K562 (cell line): ENCODE results near the gene LRP2BP. TPM values are rescaled to one million over a fixed set of nuclear protein-coding genes. Genes with fewer than 3 reads are reported as not detected.

ENCODE experiments used
- CBFA2T3 ChIP-seq: fragments of 450-650 bp; IDR thresholded peaks from 2 replicates; pipeline ENCODE4 v1.6.1; 2017
- CREB3L1 ChIP-seq: fragments of 450-650 bp; IDR thresholded peaks from 2 replicates; pipeline ENCODE4 v1.6.1; 2014; ENCODE audit warnings: low read depth, mild to moderate bottlenecking, moderate library complexity, borderline replicate concordance
- EP300 ChIP-seq: IDR thresholded peaks from 2 replicates; pipeline ENCODE4 v1.6.1; 2012; ENCODE audit warnings: low read length, improper control_type of control experiment
- HCFC1 ChIP-seq: IDR thresholded peaks from 2 replicates; pipeline ENCODE4 v1.6.1; 2012; ENCODE audit warnings: low read depth, low read length, improper control_type of control experiment
- HIVEP1 ChIP-seq: fragments of 250-450 bp; sonication (Bioruptor Pico); IDR thresholded peaks from 2 replicates; pipeline ENCODE4 v1.4.0; 2020; ENCODE audit warnings: mild to moderate bottlenecking
- HMG20A ChIP-seq: fragments of 450-650 bp; formaldehyde crosslinking; conservative IDR thresholded peaks from 2 replicates; pipeline ENCODE4 v1.4.0; 2020; ENCODE audit warnings: mild to moderate bottlenecking, mixed read lengths
- HNRNPL ChIP-seq: fragments of 200-400 bp; formaldehyde crosslinking; IDR thresholded peaks from 2 replicates; pipeline ENCODE4 v1.6.1; 2017; ENCODE audit warnings: low read depth, mild to moderate bottlenecking, low read length
- HOXB6 ChIP-seq: fragments of 250-450 bp; sonication (Bioruptor Pico); IDR thresholded peaks from 2 replicates; pipeline ENCODE4 v1.5.1; 2022; ENCODE audit warnings: mild to moderate bottlenecking, borderline replicate concordance
- KHSRP ChIP-seq: fragments of 450-650 bp; IDR thresholded peaks from 2 replicates; pipeline ENCODE4 v1.6.1; 2017
- MITF ChIP-seq: IDR thresholded peaks from 2 replicates; pipeline ENCODE4 v1.6.1; 2014; ENCODE audit warnings: antibody characterized with exemption
- MXI1 ChIP-seq: IDR thresholded peaks from 2 replicates; pipeline ENCODE4 v1.6.1; 2011; ENCODE audit warnings: low read depth, mild to moderate bottlenecking, improper control_type of control experiment, low read length
- SMARCB1 ChIP-seq: IDR thresholded peaks from 2 replicates; pipeline ENCODE4 v1.6.1; 2011; ENCODE audit warnings: improper control_type of control experiment, low read depth; ENCODE audit not compliant: insufficient read length
- TEAD1 ChIP-seq, 2 experiments: fragments of 450-650 bp in 1 of 2; sonication (generic) in 1 of 2; formaldehyde crosslinking; IDR thresholded peaks; 2 replicates each; pipeline versions ENCODE4 v1.4.0 to v1.8.0; 2020 to 2022; ENCODE audit warnings: mild to moderate bottlenecking in 2 of 2, missing genetic modification reagents in 1 of 2
- U2AF2 ChIP-seq: fragments of 200-400 bp; formaldehyde crosslinking; optimal IDR thresholded peaks from 2 replicates; pipeline ENCODE3; 2017; ENCODE audit warnings: low read depth, mild to moderate bottlenecking, low read length
- ZBTB5 ChIP-seq: fragments of 450-650 bp; IDR thresholded peaks from 2 replicates; pipeline ENCODE4 v1.6.1; 2017; ENCODE audit warnings: antibody characterized with exemption
- ZFP30 ChIP-seq: fragments of 250-450 bp; sonication (Bioruptor Pico); IDR thresholded peaks from 2 replicates; pipeline ENCODE4 v1.8.0; 2022; ENCODE audit warnings: moderate library complexity, mild to moderate bottlenecking, inconsistent platforms, borderline replicate concordance
- polyA plus RNA-seq, 8 experiments: library from polyadenylated mRNA; depleted of rRNA in 4 of 8; stranded (reverse) in 5 of 8; unstranded in 3 of 8; fragments of >200 nt; fragmentation: Nextera tagmentation in 2 of 8; fragmentation: Illumina TruSeq in 1 of 8; extraction: Ambion mirVana in 2 of 8; extraction: Trizol in 1 of 8; gene quantifications; 2 replicates each; pipeline versions ENCODE4 v1.2.1 to v1.2.3, GENCODE V29; 2011 to 2014; ENCODE audit warnings: inconsistent platforms in 1 of 8, missing spikeins in 1 of 8
- total RNA-seq, 7 experiments: library from RNA; depleted of rRNA in 6 of 7; stranded (reverse); fragments of >200 nt in 6 of 7; fragmentation: Illumina TruSeq in 2 of 7; extraction: Trizol in 2 of 7; gene quantifications; 2 replicates each; pipeline versions ENCODE4 v1.2.1 to v1.2.3, GENCODE V29; 2011 to 2021; ENCODE audit warnings: low replicate concordance in 1 of 7
- TF ChIP-seq, protein P1 (sequence below): IDR thresholded peaks from 2 replicates; pipeline ENCODE4 v1.6.1; 2011; ENCODE audit warnings: borderline replicate concordance, low read depth, mild to moderate bottlenecking, moderate library complexity, low read length; ENCODE audit not compliant: insufficient read depth, poor library complexity, severe bottlenecking
- TF ChIP-seq, protein P2 (sequence below): fragments of 150-350 bp; conservative IDR thresholded peaks from 2 replicates; pipeline ENCODE4 v1.6.1; 2014; ENCODE audit warnings: low read length

LRP2BP gene
- total and polyA plus RNA-seq, 9 of the 15 experiments (the other 6 are each of a cell fraction or from before 2014, with no cell fraction given): 0.42 to 2.1 (median 0.62) TPM

DNA sequence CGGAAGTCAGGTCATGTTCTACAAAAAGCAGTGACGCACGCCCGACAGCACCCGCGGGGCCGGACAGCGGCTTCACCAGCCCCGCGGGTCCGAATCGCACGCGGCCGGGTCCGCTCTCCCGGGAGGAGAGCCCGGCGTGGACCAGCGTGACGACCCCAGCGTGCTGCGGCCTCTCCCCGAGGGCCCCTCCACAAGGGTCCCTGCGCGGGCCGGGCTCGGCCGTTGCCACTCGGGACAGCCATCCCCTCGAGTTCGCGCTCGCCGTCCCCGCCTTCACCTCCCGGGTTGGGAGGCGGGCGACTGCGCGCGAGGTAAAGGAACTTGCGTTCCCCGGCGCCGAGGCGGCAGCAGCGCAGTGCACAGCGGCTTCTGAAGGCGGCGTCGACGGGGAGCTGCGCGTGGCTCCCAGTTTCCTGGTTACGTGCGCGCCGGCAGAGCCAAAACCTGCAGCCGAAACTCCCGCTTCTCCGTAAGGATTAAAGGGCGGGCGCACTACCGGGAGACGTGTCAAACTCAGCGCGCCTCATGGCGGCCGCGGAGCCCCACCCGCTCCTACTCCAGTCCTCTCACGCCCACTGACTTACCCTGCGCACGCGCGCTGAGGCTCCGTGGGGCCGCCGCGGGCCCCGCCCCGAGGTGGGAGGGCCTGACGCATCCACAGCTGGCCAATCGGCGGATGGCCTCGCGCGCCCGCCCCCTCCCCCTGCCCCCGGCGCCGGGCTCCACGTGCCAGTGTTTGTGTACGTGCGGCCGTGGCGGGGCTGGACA, 416 bp upstream of the LRP2BP start (continued):
- TF ChIP-seq HMG20A (CRISPR knock-in tag) (no peak), U2AF2 (no peak), EP300 (no peak), HIVEP1 (CRISPR knock-in tag) (peak; percentile 66; the same call in 1 of the 2 replicates), CREB3L1 (peak; percentile 93), TEAD1 (CRISPR knock-in tag; IDR thresholded peaks at IDR 0.05) (peak; percentile 27 to 79; a peak in 3 of 4 replicates), ZBTB5 (no peak), HOXB6 (CRISPR knock-in tag) (no peak), MITF (no peak), HCFC1 (peak; percentile 23; the same call in 1 of the 2 replicates), KHSRP (peak; percentile 54; the same call in 1 of the 2 replicates), MXI1 (0 out of 2 replicates have a peak, but pooled peaks have one; percentile 45), SMARCB1 (no peak), CBFA2T3 (peak; percentile 11; the same call in 1 of the 2 replicates), HNRNPL (peak; percentile 54; the same call in 1 of the 2 replicates), ZFP30 (CRISPR knock-in tag) (no peak)
- TF ChIP-seq, protein P1, sequence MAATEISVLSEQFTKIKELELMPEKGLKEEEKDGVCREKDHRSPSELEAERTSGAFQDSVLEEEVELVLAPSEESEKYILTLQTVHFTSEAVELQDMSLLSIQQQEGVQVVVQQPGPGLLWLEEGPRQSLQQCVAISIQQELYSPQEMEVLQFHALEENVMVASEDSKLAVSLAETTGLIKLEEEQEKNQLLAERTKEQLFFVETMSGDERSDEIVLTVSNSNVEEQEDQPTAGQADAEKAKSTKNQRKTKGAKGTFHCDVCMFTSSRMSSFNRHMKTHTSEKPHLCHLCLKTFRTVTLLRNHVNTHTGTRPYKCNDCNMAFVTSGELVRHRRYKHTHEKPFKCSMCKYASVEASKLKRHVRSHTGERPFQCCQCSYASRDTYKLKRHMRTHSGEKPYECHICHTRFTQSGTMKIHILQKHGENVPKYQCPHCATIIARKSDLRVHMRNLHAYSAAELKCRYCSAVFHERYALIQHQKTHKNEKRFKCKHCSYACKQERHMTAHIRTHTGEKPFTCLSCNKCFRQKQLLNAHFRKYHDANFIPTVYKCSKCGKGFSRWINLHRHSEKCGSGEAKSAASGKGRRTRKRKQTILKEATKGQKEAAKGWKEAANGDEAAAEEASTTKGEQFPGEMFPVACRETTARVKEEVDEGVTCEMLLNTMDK: no peak
- TF ChIP-seq, protein P2, sequence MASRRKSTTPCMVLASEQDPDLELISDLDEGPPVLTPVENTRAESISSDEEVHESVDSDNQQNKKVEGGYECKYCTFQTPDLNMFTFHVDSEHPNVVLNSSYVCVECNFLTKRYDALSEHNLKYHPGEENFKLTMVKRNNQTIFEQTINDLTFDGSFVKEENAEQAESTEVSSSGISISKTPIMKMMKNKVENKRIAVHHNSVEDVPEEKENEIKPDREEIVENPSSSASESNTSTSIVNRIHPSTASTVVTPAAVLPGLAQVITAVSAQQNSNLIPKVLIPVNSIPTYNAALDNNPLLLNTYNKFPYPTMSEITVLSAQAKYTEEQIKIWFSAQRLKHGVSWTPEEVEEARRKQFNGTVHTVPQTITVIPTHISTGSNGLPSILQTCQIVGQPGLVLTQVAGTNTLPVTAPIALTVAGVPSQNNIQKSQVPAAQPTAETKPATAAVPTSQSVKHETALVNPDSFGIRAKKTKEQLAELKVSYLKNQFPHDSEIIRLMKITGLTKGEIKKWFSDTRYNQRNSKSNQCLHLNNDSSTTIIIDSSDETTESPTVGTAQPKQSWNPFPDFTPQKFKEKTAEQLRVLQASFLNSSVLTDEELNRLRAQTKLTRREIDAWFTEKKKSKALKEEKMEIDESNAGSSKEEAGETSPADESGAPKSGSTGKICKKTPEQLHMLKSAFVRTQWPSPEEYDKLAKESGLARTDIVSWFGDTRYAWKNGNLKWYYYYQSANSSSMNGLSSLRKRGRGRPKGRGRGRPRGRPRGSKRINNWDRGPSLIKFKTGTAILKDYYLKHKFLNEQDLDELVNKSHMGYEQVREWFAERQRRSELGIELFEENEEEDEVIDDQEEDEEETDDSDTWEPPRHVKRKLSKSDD: no peak
